PC-9 (cell line): ENCODE results near the gene PRRT2. TPM values are rescaled to one million over a fixed set of nuclear protein-coding genes. Genes with fewer than 3 reads are reported as not detected.
"Not testable (repeated sequence)": the region's sequence is repeated elsewhere in the genome, so short reads cannot be mapped to it uniquely, and the experiment has no call there.

Source experiments
- BruUV-seq: library from RNA; stranded (reverse); fragments of 400-500 nt; replicated peaks from 2 replicates; lab custom pipeline; 2021; lab: Mats Ljungman, UMichigan
- CTCF ChIA-PET: fragments of 300-600 bp; sonication (Branson Sonifier 250); formaldehyde crosslinking; loops from one replicate; lab custom pipeline; 2022; ENCODE audit warnings: antibody characterized with exemption; lab: Charles Lee
- POLR2A ChIA-PET: fragments of 300-600 bp; sonication (Branson Sonifier 250); formaldehyde crosslinking; loops from one replicate; lab custom pipeline; 2022; ENCODE audit warnings: antibody characterized with exemption; ENCODE audit not compliant: unreplicated experiment; lab: Charles Lee
- DNase-seq, 2 experiments: peaks; one replicate each; pipeline versions ENCODE4 v3.0.0 to v3.0.0-alpha.2; 2015 to 2022; ENCODE audit warnings: mixed read lengths in 1 of 2
- H2AFZ ChIP-seq: fragments of 200-600 bp; sonication (generic); 2 replicates; pipeline ENCODE4 v1.8.1; 2017; ENCODE audit warnings: antibody characterized with exemption
- H3F3A ChIP-seq: fragments of 200-600 bp; sonication (generic); 2 replicates; pipeline ENCODE4 v1.8.1; 2017; ENCODE audit warnings: antibody characterized with exemption, mild to moderate bottlenecking, low read depth; ENCODE audit not compliant: insufficient read depth
- H3K27ac ChIP-seq: fragments of 200-600 bp; sonication (generic); 2 replicates; pipeline ENCODE4 v1.6.1; 2016; ENCODE audit warnings: mixed run types
- H3K27me3 ChIP-seq: fragments of 200-600 bp; sonication (generic); 2 replicates; pipeline ENCODE4 v1.6.1; 2016; ENCODE audit warnings: low read depth, mixed run types; ENCODE audit not compliant: insufficient read depth
- H3K36me3 ChIP-seq: fragments of 200-600 bp; sonication (generic); 2 replicates; pipeline ENCODE4 v1.6.1; 2016; ENCODE audit warnings: low read depth, mixed run types
- H3K4me1 ChIP-seq: fragments of 200-600 bp; sonication (generic); replicated peaks from 2 replicates; pipeline ENCODE4 v1.6.1; 2016; ENCODE audit warnings: mixed run types; ENCODE audit not compliant: insufficient read depth
- H3K4me2 ChIP-seq: fragments of 200-600 bp; sonication (generic); 2 replicates; pipeline ENCODE4 v1.6.1; 2017; ENCODE audit warnings: mixed run types
- H3K4me3 ChIP-seq: fragments of 200-600 bp; sonication (generic); 2 replicates; pipeline ENCODE4 v1.6.1; 2016; ENCODE audit warnings: mixed run types
- H3K79me2 ChIP-seq: fragments of 200-600 bp; sonication (generic); 2 replicates; pipeline ENCODE4 v1.6.1; 2017; ENCODE audit warnings: low read depth, mixed run types
- H3K9me2 ChIP-seq: fragments of 200-600 bp; sonication (generic); 2 replicates; pipeline ENCODE4 v1.8.1; 2017; ENCODE audit warnings: mild to moderate bottlenecking; ENCODE audit not compliant: insufficient read depth
- H3K9me3 ChIP-seq: fragments of 200-600 bp; sonication (generic); 2 replicates; pipeline ENCODE4 v1.8.1; 2016; ENCODE audit warnings: low read depth; ENCODE audit not compliant: insufficient read depth
- H4K20me1 ChIP-seq: fragments of 200-600 bp; sonication (generic); 2 replicates; pipeline ENCODE4 v1.8.1; 2017; ENCODE audit not compliant: insufficient read depth
- EZH2 ChIP-seq: fragments of 200-600 bp; sonication (generic); IDR thresholded peaks from 2 replicates; pipeline ENCODE4 v1.8.0; 2017; ENCODE audit warnings: antibody characterized with exemption, low read depth
- intact Hi-C: fragments of 100-400 bp; cut with micrococcal nuclease; formaldehyde crosslinking; loops from one replicate; pipeline ENCODE4 v1.10.0; 2022; ENCODE audit not compliant: unreplicated experiment
- total RNA-seq: library from RNA; stranded (reverse); gene quantifications from 2 replicates; pipeline ENCODE4 v1.2.3, GENCODE V29; 2021
- TF ChIP-seq, protein P1 (sequence below): fragments of 200-600 bp; sonication (generic); conservative IDR thresholded peaks from 2 replicates; pipeline ENCODE4 v1.6.1; 2017; ENCODE audit warnings: mixed run types, antibody characterized with exemption, mild to moderate bottlenecking, moderate library complexity

PRRT2 gene
- total RNA-seq, 1 experiment from 2014 or later, result 4.9 TPM

DNA sequence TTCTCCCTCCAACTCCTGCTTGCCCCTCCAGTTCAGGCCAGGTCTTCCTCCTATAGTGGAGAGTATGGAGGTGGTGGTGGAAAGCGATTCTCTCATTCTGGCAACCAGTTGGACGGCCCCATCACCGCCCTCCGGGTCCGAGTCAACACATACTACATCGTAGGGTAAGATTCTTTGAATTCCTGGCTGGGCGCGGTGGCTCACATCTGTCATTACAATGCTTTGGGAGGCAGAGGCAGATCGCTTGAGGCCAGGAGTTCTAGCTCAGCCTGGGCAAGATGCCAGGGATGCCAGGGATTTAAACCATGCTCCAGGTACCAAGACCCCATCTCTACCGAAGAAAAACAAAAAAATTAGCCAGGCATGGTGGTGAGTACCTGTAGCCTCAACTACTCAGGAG is 32.5 kb upstream of the PRRT2 start:
- Histone ChIP-seq H2AFZ (no peak overlapping the region), H3K79me2 (no peaks in the 10 kb centered on the region), H3K4me1 (peaks cover 91% of the 10 kb centered on the region), H3K27me3 (no peaks in the 10 kb centered on the region), H3F3A (peaks cover 61% of the 10 kb centered on the region), H3K27ac (peak overlapping the region; percentile 53), H3K36me3 (no peaks in the 10 kb centered on the region), H3K9me2 (no peaks in the 10 kb centered on the region), H3K4me2 (peak overlapping the region; percentile 57), H4K20me1 (no peaks in the 10 kb centered on the region), H3K9me3 (0 out of 2 replicates have a peak, but pooled peaks cover 4% of the 10 kb centered on the region), H3K4me3 (peak overlapping the region; percentile 5; the same call in 1 of the 2 replicates)
- BruUV-seq, result no TSS peak
- intact Hi-C loops, result no loop called here
- CTCF ChIA-PET, result interaction anchor here (0.6 kb wide), 2 partner anchors 15 to 1135 kb away, joined by 3 to 6 read pairs; no protein-coding TSS in a partner anchor
- TF ChIP-seq, protein P1, sequence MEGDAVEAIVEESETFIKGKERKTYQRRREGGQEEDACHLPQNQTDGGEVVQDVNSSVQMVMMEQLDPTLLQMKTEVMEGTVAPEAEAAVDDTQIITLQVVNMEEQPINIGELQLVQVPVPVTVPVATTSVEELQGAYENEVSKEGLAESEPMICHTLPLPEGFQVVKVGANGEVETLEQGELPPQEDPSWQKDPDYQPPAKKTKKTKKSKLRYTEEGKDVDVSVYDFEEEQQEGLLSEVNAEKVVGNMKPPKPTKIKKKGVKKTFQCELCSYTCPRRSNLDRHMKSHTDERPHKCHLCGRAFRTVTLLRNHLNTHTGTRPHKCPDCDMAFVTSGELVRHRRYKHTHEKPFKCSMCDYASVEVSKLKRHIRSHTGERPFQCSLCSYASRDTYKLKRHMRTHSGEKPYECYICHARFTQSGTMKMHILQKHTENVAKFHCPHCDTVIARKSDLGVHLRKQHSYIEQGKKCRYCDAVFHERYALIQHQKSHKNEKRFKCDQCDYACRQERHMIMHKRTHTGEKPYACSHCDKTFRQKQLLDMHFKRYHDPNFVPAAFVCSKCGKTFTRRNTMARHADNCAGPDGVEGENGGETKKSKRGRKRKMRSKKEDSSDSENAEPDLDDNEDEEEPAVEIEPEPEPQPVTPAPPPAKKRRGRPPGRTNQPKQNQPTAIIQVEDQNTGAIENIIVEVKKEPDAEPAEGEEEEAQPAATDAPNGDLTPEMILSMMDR, result no peak
- DNase-seq, result peak; percentile 95 to 96
- POLR2A ChIA-PET, result interaction anchor here (0.7 kb wide), 1 partner anchor 18 kb away, joined by 4 read pairs; no protein-coding TSS in a partner anchor

DNA sequence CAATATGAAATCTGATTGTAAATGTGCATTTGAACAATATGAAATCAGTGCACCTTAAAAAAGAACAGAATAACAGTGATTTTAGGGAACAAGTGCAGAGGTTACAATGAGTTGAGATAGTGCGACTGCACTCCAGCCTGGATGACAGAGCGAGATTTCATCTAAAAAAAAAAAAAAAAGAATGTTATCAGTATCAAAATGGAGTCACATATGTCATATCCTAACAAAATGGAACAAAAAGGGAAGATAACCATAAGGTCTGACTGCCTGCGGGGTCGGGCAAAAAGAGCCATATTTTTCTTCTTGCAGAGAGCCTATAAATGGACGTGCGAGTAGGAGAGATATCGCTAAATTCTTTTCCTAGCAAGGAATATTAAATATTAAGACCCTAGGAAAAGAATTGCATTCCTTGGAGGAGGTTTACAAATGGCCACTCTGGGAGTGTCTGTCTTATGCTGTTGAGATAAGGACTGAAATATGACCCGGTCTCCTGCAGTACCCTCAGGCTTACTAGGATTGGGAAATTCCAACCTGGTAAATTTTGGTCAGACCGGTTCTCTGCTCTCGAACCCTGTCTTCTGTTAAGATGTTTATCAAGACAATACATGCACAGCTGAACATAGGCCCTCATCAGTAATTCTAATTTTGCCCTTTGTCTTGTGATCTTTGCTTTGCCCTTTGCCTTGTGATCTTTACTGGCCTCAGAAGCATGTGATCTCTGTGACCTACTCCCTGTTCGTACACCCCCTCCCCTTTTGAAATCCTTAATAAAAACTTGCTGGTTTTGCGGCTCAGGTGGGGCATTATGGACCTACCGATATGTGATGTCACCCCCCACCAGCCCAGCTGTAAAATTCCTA is 28.7 kb upstream of the PRRT2 start:
- intact Hi-C loops, BruUV-seq, H3K36me3 ChIP-seq, H3K27me3 ChIP-seq, H4K20me1 ChIP-seq, H3K9me2 ChIP-seq, H3K9me3 ChIP-seq, H3K79me2 ChIP-seq, H2AFZ ChIP-seq: not testable (repeated sequence)
- ChIA-PET POLR2A (interaction anchor here (0.6 kb wide), 1 partner anchor 84 kb away, joined by 3 read pairs; no protein-coding TSS in a partner anchor), CTCF (interaction anchor here (1.1 kb wide), 1 partner anchor 54 kb away, joined by 3 read pairs; no protein-coding TSS in a partner anchor)
- Histone ChIP-seq H3K4me2 (peak overlapping the region; percentile 53), H3F3A (peaks cover 48% of the 10 kb centered on the region), H3K4me1 (peaks cover 62% of the 10 kb centered on the region), H3K4me3 (peak overlapping the region; percentile 15; the same call in 1 of the 2 replicates), H3K27ac (peak overlapping the region; percentile 42)
- peak; percentile 75 to 85 for DNase-seq

DNA sequence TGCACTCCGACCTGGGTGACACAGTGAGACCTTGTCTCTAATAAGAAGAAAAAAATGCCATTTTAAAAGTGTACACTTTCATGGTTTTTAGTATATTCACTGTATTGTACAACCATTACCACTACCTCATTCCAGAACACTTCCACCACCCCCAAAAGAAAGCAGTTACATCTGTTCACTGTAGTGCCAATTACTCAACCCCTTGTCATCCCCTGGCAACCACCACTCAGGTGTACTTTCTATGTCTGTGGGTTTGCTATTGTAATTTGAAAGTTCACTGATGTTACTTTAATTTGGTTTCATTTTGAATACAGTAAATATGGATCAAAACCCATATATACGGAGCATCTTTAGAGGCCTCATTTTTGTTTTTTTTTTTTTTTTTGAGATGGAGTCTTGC is 27.8 kb upstream of the PRRT2 start:
- BruUV-seq, result no TSS peak
- ChIA-PET POLR2A (no interaction called here), CTCF (interaction anchor here (0.6 to 1.4 kb wide), 6 partner anchors 12 to 83 kb away, joined by 3 to 19 read pairs (median 4); no protein-coding TSS in a partner anchor)
- H3K4me1 ChIP-seq, result peaks cover 54% of the 10 kb centered on the region
- intact Hi-C loops, result no loop called here
- H3K9me3 ChIP-seq, result 0 out of 2 replicates have a peak, but pooled peaks cover 4% of the 10 kb centered on the region
- DNase-seq, result peak; percentile 44 to 55
- H3K27me3 ChIP-seq, result no peaks in the 10 kb centered on the region
- H3K4me2 ChIP-seq, result peak overlapping the region; percentile 53
- no peak overlapping the region for H3K4me3 ChIP-seq
- H3K9me2 ChIP-seq, result no peaks in the 10 kb centered on the region
- H3F3A ChIP-seq, result peaks cover 39% of the 10 kb centered on the region
- no peak overlapping the region for H2AFZ ChIP-seq
- no peaks in the 10 kb centered on the region for H4K20me1 ChIP-seq
- no peaks in the 10 kb centered on the region for H3K79me2 ChIP-seq
- H3K27ac ChIP-seq, result peak overlapping the region; percentile 42
- TF ChIP-seq EZH2, result no peak
- TF ChIP-seq, protein P1, result no peak
- H3K36me3 ChIP-seq, result no peaks in the 10 kb centered on the region
